D721Med (cell line): ENCODE results near the gene BCAP31.

ENCODE experiments used
- DNase-seq: peaks from one replicate; pipeline ENCODE4 v3.0.0; 2011; ENCODE audit warnings: low spot score; ENCODE audit not compliant: insufficient read length
- FAIRE-seq: peaks from 2 replicates; lab custom pipeline; 2011; peaks lifted over from hg19 to GRCh38; lab: Jason Lieb, UNC
- TF ChIP-seq, protein P1 (sequence below): IDR thresholded peaks from 2 replicates; pipeline ENCODE4 v1.5.1; 2012; ENCODE audit warnings: mild to moderate bottlenecking, control low read depth; ENCODE audit not compliant: insufficient read depth; ENCODE audit errors: missing control alignments

The BCAP31 gene

DNA sequence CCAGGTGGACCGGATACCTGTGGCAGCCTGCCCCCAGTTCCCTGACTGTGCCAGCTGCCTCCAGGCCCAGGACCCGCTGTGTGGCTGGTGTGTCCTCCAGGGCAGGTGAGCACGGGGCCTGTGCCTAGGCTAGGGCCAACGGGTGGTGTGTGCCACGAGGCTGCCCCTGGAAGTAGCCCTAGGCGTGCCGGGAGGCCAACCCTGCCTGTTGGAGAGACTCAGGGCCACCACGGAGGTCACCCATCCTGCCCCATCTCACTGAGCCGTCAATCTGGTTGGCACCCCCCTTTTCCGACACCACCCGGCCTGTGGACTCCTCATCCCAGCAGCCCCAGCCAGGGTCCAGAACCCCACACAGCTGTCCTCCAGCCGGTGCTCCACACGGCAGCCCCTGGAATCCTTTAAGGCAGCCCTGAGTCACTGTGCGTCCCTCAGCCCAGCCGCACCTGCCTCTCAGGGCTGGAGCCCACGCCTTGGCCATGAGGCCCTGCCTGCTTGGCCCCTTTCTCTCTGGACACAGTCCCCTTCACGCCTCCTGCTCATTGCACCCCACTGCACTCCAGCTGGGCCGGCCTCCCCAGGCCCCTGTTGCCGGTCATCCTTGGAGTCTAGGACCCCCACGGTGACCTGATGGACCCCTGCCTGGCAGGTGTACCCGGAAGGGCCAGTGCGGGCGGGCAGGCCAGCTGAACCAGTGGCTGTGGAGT lies 45.1 kb upstream of the BCAP31 start:
- no peak for DNase-seq
- TF ChIP-seq, protein P1, sequence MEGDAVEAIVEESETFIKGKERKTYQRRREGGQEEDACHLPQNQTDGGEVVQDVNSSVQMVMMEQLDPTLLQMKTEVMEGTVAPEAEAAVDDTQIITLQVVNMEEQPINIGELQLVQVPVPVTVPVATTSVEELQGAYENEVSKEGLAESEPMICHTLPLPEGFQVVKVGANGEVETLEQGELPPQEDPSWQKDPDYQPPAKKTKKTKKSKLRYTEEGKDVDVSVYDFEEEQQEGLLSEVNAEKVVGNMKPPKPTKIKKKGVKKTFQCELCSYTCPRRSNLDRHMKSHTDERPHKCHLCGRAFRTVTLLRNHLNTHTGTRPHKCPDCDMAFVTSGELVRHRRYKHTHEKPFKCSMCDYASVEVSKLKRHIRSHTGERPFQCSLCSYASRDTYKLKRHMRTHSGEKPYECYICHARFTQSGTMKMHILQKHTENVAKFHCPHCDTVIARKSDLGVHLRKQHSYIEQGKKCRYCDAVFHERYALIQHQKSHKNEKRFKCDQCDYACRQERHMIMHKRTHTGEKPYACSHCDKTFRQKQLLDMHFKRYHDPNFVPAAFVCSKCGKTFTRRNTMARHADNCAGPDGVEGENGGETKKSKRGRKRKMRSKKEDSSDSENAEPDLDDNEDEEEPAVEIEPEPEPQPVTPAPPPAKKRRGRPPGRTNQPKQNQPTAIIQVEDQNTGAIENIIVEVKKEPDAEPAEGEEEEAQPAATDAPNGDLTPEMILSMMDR: no peak
- no peak for FAIRE-seq

DNA sequence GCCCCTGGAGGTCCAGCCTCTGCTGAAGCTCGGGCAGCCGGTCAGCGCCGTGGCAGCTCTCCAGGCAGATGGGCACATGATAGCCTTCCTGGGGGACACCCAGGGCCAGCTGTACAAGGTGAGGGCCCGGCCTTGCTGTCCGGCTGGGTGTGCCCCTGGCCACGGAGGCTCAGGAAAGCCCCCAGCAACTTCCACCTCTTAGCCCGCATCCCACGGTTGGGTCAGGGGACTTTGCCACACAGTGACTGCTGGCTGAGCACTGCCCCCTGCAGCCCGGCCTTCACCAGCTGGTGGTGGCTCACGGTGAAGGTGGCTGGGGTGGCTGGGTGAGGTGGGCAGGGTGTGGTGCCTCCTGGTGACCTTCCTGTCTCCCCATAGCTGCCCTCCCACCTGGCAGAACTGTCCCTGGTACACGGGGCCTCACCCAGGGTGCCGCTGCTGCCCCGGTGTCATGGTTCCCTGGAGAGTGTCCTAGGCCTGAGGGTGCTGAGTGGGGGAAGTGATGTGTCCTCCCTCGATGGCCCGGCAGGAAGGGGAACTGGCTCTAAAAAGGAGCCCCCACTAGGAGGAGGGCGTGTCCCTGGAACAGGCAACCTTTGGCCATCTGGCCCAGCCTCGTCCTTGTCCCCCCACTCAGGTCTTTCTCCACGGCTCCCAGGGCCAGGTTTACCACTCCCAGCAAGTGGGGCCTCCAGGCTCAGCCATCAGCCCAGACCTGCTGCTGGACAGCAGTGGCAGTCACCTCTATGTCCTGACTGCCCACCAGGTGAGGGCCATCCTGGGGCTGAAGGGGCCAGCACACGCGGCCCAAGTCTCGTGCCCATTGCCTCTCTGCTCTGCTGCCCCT lies 44.3 kb upstream of the BCAP31 start:
- DNase-seq (no peak), FAIRE-seq (no peak)
- TF ChIP-seq, protein P1: no peak

DNA sequence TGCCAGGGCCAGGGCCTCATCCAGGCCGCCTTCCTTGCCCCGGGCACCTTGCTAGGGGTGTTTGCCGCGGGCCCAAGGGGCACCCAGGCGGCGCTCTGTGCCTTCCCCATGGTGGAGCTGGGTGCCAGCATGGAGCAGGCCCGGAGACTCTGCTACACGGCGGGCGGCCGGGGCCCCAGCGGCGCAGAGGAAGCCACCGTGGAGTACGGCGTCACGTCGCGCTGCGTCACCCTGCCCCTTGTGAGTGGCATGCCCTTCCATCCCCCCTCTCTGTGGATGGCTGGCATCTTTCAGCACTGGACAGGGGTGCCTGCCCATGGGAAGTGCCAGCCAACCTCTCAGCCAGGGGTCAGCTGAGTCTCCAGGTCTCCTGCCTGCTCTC lies 43.5 kb upstream of the BCAP31 start:
- TF ChIP-seq, protein P1: no peak
- FAIRE-seq (no peak), DNase-seq (no peak)

DNA sequence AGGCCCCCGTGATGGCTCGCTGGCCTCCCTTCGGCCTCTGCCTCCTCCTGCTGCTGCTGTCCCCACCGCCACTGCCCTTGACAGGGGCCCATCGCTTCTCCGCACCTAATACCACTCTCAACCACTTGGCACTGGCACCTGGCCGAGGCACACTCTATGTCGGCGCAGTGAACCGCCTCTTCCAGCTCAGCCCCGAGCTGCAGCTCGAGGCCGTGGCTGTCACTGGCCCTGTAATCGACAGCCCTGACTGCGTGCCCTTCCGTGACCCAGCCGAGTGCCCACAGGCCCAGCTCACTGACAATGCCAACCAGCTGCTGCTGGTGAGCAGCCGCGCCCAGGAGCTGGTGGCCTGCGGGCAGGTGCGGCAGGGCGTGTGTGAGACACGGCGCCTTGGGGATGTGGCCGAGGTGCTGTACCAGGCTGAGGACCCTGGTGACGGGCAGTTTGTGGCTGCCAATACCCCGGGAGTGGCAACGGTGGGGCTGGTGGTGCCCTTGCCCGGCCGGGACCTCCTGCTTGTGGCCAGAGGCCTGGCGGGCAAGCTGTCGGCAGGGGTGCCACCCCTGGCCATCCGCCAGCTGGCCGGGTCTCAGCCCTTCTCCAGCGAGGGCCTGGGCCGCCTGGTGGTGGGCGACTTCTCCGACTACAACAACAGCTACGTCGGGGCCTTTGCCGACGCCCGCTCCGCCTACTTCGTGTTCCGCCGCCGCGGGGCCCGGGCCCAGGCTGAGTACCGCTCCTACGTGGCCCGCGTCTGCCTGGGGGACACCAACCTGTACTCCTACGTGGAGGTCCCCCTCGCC lies 42.9 kb upstream of the BCAP31 start:
- DNase-seq: no peak
- FAIRE-seq: no peak
- TF ChIP-seq, protein P1: no peak

DNA sequence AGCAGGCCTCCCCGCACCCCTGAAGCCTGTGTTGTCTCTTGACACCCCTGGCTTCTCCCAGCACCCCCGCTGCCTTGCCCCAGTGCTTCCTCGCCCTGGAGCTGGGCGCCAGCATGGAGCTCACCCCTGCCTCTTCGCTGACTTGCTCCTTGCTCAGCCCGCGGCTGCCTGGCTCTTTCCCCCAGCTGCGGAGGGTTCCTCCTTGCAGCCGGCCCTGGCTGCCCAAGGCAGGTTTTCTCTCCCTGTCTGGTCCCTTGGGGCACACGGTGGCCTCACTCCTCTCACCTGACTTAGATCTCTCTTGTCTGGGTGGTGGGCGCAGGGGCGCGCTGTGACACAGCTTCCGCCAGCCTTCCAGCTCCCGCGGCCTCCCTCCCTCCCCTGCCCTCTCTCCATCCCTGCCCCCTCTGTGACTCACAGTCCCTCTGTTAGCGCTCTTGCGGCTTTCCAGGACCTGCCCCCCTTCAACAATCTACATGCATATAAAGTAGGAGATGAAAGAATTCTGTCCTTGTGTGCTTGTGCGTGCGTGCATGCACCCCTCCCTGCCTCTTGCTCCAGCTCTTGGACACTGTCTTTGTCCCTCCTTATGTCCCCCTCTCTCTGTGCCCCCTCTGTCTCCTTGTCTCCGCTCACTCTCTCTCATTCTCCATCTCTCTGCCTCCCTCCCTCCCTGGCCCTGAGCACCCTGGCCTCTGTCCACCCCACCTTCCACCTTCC lies 42.1 kb upstream of the BCAP31 start:
- DNase-seq (no peak), FAIRE-seq (no peak)
- TF ChIP-seq, protein P1: no peak

DNA sequence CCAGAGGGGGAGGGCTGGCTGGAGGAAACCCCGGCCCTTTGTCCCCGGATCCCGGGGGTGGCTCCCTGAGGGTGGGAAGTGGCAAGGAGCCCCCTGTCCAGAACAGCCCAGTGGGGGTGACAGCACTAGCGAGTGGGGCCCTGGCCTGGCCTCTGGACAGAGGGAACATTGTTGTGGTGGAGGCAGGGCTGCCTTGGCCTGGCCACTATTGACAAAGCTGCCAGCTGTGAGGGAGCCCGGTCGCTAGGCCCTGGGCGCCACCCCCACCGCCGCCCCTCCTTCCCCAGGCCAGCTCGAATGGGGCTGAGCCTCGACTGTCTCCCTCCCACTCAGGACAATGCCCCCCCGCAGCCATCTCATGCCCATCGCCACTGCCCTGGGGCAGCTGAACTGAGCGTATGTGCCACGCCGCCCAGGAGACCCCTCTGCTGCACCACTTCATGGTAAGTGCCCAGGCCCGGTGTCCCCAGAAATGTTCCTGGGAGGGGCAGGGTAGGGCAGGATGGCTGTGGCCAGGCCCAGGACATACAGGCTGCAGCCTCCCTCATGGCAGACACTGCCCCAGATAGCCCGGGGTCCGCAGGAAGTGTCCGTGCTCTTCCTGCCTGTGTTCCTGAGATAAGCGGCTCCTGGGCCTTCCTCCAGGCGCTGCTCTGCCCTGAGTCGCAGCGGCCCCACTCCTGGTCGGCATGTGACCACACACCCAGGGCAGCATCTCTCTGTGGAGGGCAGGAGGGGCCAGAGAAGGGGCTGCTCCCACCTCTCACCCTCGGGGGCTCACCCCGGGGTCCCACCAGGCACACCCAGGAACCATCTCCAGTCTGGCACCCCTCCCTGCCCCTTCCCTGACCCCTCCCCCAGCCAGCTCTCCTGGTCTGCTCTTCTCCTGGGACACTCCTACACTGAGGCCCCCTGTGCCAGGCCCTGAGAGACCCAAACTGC lies 41.2 kb upstream of the BCAP31 start:
- DNase-seq (no peak), FAIRE-seq (no peak)
- TF ChIP-seq, protein P1: no peak
